ENCODE measurements around the gene CLDN3. TPM values are rescaled to one million over a fixed set of nuclear protein-coding genes. Genes with fewer than 3 reads are reported as not detected.
"Not testable (repeated sequence)": the region's sequence is repeated elsewhere in the genome, so short reads cannot be mapped to it uniquely, and the experiment has no call there.

The CLDN3 gene
- total RNA-seq, 2 experiments from 2014 or later, result not detected

GRCh38 chr7:73723813-73724212 lies 46.3 kb downstream of the CLDN3 start:
- POLR2A ChIA-PET, result no interaction called here
- Mint-ChIP-seq H3K36me3 (ENCODE audit: low read depth) (no peaks in the 10 kb centered on the region), H3K4me1 (peaks cover 4% of the 10 kb centered on the region), H3K27me3 (peaks cover 25% of the 10 kb centered on the region), H3K4me3 (no peak overlapping the region), H3K9me3 (no peaks in the 10 kb centered on the region), H3K27ac (no peak overlapping the region)
- CTCF ChIA-PET, result interaction anchor here (2.4 to 2.9 kb wide), 2 partner anchors 11 to 117 kb away, joined by 9 to 14 read pairs; no protein-coding TSS in a partner anchor
- DNase-seq, result no peak

GRCh38 chr7:73722785-73723184 lies 47.3 kb downstream of the CLDN3 start:
- peaks cover 19% of the 10 kb centered on the region for H3K27me3 Mint-ChIP-seq
- DNase-seq, result no peak
- no peak overlapping the region for H3K4me3 Mint-ChIP-seq
- no peaks in the 10 kb centered on the region for H3K9me3 Mint-ChIP-seq
- peaks cover 13% of the 10 kb centered on the region for H3K4me1 Mint-ChIP-seq
- CTCF ChIA-PET, result no interaction called here
- no peaks in the 10 kb centered on the region for H3K36me3 Mint-ChIP-seq (ENCODE audit: low read depth)
- no peak overlapping the region for H3K27ac Mint-ChIP-seq
- POLR2A ChIA-PET, result no interaction called here

- DNase-seq; CTCF ChIA-PET; H3K36me3 Mint-ChIP-seq (ENCODE audit: low read depth); H3K9me3 Mint-ChIP-seq; POLR2A ChIA-PET; H3K4me3 Mint-ChIP-seq; H3K27ac Mint-ChIP-seq: not testable (repeated sequence)
- Mint-ChIP-seq H3K4me1 (peaks cover 19% of the 10 kb centered on the region), H3K27me3 (peaks cover 19% of the 10 kb centered on the region)
These were observed 47.9 kb downstream of the CLDN3 start for GRCh38 chr7:73722182-73722581.

GRCh38 chr7:73721377-73721817 lies 48.7 kb downstream of the CLDN3 start:
- CTCF ChIA-PET, result interaction anchor here (0.9 to 1.0 kb wide), 2 partner anchors 34 to 114 kb away, joined by 3 to 4 read pairs; no protein-coding TSS in a partner anchor
- no peak overlapping the region for H3K27ac Mint-ChIP-seq
- H3K4me1 Mint-ChIP-seq, result peaks cover 24% of the 10 kb centered on the region
- no peaks in the 10 kb centered on the region for H3K9me3 Mint-ChIP-seq
- H3K36me3 Mint-ChIP-seq (ENCODE audit: low read depth), result no peaks in the 10 kb centered on the region
- POLR2A ChIA-PET, result no interaction called here
- H3K27me3 Mint-ChIP-seq, result peaks cover 19% of the 10 kb centered on the region
- DNase-seq, result no peak
- no peak overlapping the region for H3K4me3 Mint-ChIP-seq

GRCh38 chr7:73720443-73720842 lies 49.6 kb downstream of the CLDN3 start:
- peak overlapping the region; percentile 65 for H3K27ac Mint-ChIP-seq
- H3K27me3 Mint-ChIP-seq, result peaks cover 19% of the 10 kb centered on the region
- H3K9me3 Mint-ChIP-seq; DNase-seq; POLR2A ChIA-PET; H3K36me3 Mint-ChIP-seq (ENCODE audit: low read depth): not testable (repeated sequence)
- H3K4me3 Mint-ChIP-seq, result peak overlapping the region; percentile 65
- peaks cover 32% of the 10 kb centered on the region for H3K4me1 Mint-ChIP-seq
- CTCF ChIA-PET, result interaction anchor here (1.4 to 1.9 kb wide), 3 partner anchors 14 to 113 kb away, joined by 4 to 8 read pairs (median 4); no protein-coding TSS in a partner anchor

GRCh38 chr7:73719806-73720169 lies 50.3 kb downstream of the CLDN3 start:
- POLR2A ChIA-PET, result no interaction called here
- peaks cover 19% of the 10 kb centered on the region for H3K27me3 Mint-ChIP-seq
- H3K9me3 Mint-ChIP-seq, result no peaks in the 10 kb centered on the region
- H3K4me3 Mint-ChIP-seq, result peak overlapping the region; percentile 65
- peak overlapping the region; percentile 65 for H3K27ac Mint-ChIP-seq
- CTCF ChIA-PET, result interaction anchor here (1.1 to 1.9 kb wide), 4 partner anchors 14 to 113 kb away, joined by 3 to 8 read pairs (median 4); no protein-coding TSS in a partner anchor
- no peak for DNase-seq
- peaks cover 32% of the 10 kb centered on the region for H3K4me1 Mint-ChIP-seq
- H3K36me3 Mint-ChIP-seq (ENCODE audit: low read depth), result no peaks in the 10 kb centered on the region

Other genes starting within 250 kb of the CLDN3 start
- gene BAZ1B, start 248.0 kb downstream of the CLDN3 start, total RNA-seq, result 100 to 1,000 TPM in 1 of 2 experiments, 10 to 100 TPM in 1; 96.5 to 103 TPM
- gene BCL7B, start 212.6 kb downstream of the CLDN3 start, total RNA-seq, result 10 to 100 TPM; 69.7 to 93.0 TPM
- gene TBL2, start 191.7 kb downstream of the CLDN3 start, total RNA-seq, result 10 to 100 TPM; 25.3 to 28.2 TPM
- gene MLXIPL, start 145.7 kb downstream of the CLDN3 start, total RNA-seq, result not detected
- under 1 TPM in 1 of 2 experiments, not detected in 1; 0.25 TPM for gene VPS37D, start 102.4 kb downstream of the CLDN3 start, total RNA-seq
- 1 to 10 TPM; 8.7 to 9.1 TPM for gene DNAJC30, start 86.8 kb downstream of the CLDN3 start, total RNA-seq
- gene BUD23, start 86.7 kb downstream of the CLDN3 start, total RNA-seq, result 10 to 100 TPM; 43.9 to 51.4 TPM
- 1 to 10 TPM; 6.7 to 7.4 TPM for gene STX1A, start 50.6 kb downstream of the CLDN3 start, total RNA-seq
- 10 to 100 TPM; 13.3 to 15.6 TPM for gene ABHD11, start 31.5 kb downstream of the CLDN3 start, total RNA-seq
- gene CLDN4, start 60.7 kb upstream of the CLDN3 start, total RNA-seq, result under 1 TPM in 1 of 2 experiments, not detected in 1; 0.27 TPM
- gene METTL27, start 72.2 kb upstream of the CLDN3 start, total RNA-seq, result 1 to 10 TPM; 1.9 to 2.8 TPM
- not detected for gene TMEM270, start 90.9 kb upstream of the CLDN3 start, total RNA-seq